ENCODE data around the gene KCTD16.

DNA sequence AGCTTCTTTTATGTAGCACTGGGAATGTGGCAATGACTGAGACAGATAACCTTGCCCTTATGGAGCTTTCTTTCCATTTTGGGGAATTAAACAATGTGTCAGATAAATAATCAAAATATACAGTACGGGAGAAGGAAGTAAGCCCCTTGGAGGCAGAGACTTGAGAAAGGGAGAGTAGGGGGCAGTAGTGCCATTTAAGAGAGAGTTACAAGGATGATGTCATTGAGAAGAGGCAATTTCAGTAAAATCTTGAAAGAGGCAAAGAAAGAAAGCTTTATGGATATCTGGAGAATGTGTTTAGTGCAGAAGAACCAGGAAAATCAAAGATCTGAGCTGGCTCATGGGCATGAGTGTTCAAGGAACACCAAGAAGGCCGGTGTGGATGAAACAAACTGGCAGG, 77.3 kb downstream of the KCTD16 start:
- TF ChIP-seq SETDB1 (IDR thresholded peaks at IDR 0.05; ENCODE audit: insufficient read length, low read length), result no peak
- TF ChIP-seq ZNF610 (tag by site-specific recombination; IDR thresholded peaks at IDR 0.05; ENCODE audit: borderline replicate concordance), result no peak
- TF ChIP-seq, protein P1, sequence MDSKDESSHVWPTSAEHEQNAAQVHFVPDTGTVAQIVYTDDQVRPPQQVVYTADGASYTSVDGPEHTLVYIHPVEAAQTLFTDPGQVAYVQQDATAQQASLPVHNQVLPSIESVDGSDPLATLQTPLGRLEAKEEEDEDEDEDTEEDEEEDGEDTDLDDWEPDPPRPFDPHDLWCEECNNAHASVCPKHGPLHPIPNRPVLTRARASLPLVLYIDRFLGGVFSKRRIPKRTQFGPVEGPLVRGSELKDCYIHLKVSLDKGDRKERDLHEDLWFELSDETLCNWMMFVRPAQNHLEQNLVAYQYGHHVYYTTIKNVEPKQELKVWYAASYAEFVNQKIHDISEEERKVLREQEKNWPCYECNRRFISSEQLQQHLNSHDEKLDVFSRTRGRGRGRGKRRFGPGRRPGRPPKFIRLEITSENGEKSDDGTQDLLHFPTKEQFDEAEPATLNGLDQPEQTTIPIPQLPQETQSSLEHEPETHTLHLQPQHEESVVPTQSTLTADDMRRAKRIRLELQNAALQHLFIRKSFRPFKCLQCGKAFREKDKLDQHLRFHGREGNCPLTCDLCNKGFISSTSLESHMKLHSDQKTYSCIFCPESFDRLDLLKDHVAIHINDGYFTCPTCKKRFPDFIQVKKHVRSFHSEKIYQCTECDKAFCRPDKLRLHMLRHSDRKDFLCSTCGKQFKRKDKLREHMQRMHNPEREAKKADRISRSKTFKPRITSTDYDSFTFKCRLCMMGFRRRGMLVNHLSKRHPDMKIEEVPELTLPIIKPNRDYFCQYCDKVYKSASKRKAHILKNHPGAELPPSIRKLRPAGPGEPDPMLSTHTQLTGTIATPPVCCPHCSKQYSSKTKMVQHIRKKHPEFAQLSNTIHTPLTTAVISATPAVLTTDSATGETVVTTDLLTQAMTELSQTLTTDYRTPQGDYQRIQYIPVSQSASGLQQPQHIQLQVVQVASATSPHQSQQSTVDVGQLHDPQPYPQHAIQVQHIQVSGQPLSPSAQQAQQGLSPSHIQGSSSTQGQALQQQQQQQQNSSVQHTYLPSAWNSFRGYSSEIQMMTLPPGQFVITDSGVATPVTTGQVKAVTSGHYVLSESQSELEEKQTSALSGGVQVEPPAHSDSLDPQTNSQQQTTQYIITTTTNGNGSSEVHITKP (tag by site-specific recombination; IDR thresholded peaks at IDR 0.05), result no peak
- no peak for TF ChIP-seq KLF9 (tag by site-specific recombination; IDR thresholded peaks at IDR 0.05; ENCODE audit: low read depth)
- TF ChIP-seq, protein P2, sequence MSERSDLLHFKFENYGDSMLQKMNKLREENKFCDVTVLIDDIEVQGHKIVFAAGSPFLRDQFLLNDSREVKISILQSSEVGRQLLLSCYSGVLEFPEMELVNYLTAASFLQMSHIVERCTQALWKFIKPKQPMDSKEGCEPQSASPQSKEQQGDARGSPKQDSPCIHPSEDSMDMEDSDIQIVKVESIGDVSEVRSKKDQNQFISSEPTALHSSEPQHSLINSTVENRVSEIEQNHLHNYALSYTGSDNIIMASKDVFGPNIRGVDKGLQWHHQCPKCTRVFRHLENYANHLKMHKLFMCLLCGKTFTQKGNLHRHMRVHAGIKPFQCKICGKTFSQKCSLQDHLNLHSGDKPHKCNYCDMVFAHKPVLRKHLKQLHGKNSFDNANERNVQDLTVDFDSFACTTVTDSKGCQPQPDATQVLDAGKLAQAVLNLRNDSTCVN (tag by site-specific recombination; optimal IDR thresholded peaks at IDR 0.05), result no peak
- TF ChIP-seq, protein P3, sequence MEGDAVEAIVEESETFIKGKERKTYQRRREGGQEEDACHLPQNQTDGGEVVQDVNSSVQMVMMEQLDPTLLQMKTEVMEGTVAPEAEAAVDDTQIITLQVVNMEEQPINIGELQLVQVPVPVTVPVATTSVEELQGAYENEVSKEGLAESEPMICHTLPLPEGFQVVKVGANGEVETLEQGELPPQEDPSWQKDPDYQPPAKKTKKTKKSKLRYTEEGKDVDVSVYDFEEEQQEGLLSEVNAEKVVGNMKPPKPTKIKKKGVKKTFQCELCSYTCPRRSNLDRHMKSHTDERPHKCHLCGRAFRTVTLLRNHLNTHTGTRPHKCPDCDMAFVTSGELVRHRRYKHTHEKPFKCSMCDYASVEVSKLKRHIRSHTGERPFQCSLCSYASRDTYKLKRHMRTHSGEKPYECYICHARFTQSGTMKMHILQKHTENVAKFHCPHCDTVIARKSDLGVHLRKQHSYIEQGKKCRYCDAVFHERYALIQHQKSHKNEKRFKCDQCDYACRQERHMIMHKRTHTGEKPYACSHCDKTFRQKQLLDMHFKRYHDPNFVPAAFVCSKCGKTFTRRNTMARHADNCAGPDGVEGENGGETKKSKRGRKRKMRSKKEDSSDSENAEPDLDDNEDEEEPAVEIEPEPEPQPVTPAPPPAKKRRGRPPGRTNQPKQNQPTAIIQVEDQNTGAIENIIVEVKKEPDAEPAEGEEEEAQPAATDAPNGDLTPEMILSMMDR (tag by site-specific recombination; IDR thresholded peaks at IDR 0.05), result no peak
